SK-N-SH (cell line): ENCODE results near the gene MAGI2. TPM values are rescaled to one million over a fixed set of nuclear protein-coding genes. Genes with fewer than 3 reads are reported as not detected.

Source experiments
- CTCF ChIA-PET: fragments of 300-600, 350-600 bp; formaldehyde crosslinking; extraction: SDS; loops from one replicate; lab custom pipeline; 2021; lab: Yijun Ruan, JAX
- POLR2A ChIA-PET: fragments of 350-600 bp; sonication (Branson Sonifier 250); formaldehyde crosslinking; extraction: SDS; loops from one replicate; lab custom pipeline; 2020; ENCODE audit warnings: antibody characterized with exemption, inconsistent platforms; lab: Yijun Ruan, JAX
- DNase-seq: peaks from one replicate; pipeline ENCODE4 v3.0.0; 2012
- H2AFZ ChIP-seq: fragments of 200-600 bp; sonication (generic); 2 replicates; pipeline ENCODE4 v1.8.1; 2016; ENCODE audit warnings: antibody characterized with exemption, mild to moderate bottlenecking, low read depth
- H3F3A ChIP-seq: fragments of 200-600 bp; sonication (generic); replicated peaks from 2 replicates; pipeline ENCODE3; 2016; ENCODE audit warnings: antibody characterized with exemption, mild to moderate bottlenecking; ENCODE audit not compliant: insufficient read depth
- H3K27ac ChIP-seq, 2 experiments: fragments of 200-500 bp in 1 of 2; fragments of 200-600 bp in 1 of 2; sonication (Bioruptor generic) in 1 of 2; sonication (generic), shearing (Covaris generic) in 1 of 2; 2 replicates each; pipeline versions ENCODE4 v1.5.1 to v1.6.1; 2014 to 2016; ENCODE audit warnings: low read depth in 2 of 2, inconsistent platforms in 1 of 2, low read length in 1 of 2, mild to moderate bottlenecking in 1 of 2, mixed read lengths in 1 of 2
- H3K27me3 ChIP-seq: fragments of 200-600 bp; sonication (generic), shearing (Covaris generic); 2 replicates; pipeline ENCODE4 v1.6.1; 2016; ENCODE audit warnings: mixed run types; ENCODE audit not compliant: insufficient read depth
- H3K36me3 ChIP-seq, 2 experiments: fragments of 200-500 bp in 1 of 2; fragments of 200-600 bp in 1 of 2; sonication (Bioruptor generic) in 1 of 2; sonication (generic) in 1 of 2; replicated peaks in 1 of 2; 2 replicates each; pipeline versions ENCODE3 to v1.5.1; 2014 to 2016; ENCODE audit warnings: low read length in 1 of 2, mild to moderate bottlenecking in 1 of 2; ENCODE audit not compliant: insufficient read depth in 2 of 2, control insufficient read depth in 1 of 2
- H3K4me1 ChIP-seq, 2 experiments: fragments of 200-500 bp in 1 of 2; fragments of 200-600 bp in 1 of 2; sonication (Bioruptor generic) in 1 of 2; sonication (generic), shearing (Covaris generic) in 1 of 2; 2 replicates each; pipeline versions ENCODE4 v1.5.1 to v1.6.1; 2014 to 2016; ENCODE audit warnings: low read depth in 1 of 2, low read length in 1 of 2, mixed run types in 1 of 2; ENCODE audit not compliant: insufficient read depth in 2 of 2, control insufficient read depth in 1 of 2
- H3K4me2 ChIP-seq: fragments of 200-600 bp; sonication (generic), shearing (Covaris generic); 2 replicates; pipeline ENCODE4 v1.6.1; 2017; ENCODE audit warnings: mixed run types
- H3K4me3 ChIP-seq, 2 experiments: fragments of 200-500 bp in 1 of 2; fragments of 200-600 bp in 1 of 2; sonication (Bioruptor generic) in 1 of 2; sonication (generic), shearing (Covaris generic) in 1 of 2; 2 replicates each; pipeline versions ENCODE4 v1.5.1 to v1.8.1; 2014 to 2016; ENCODE audit warnings: low read depth in 2 of 2, inconsistent platforms in 1 of 2, low read length in 1 of 2, mild to moderate bottlenecking in 1 of 2, mixed read lengths in 1 of 2, moderate library complexity in 1 of 2
- H3K79me2 ChIP-seq: fragments of 200-600 bp; sonication (generic); 2 replicates; pipeline ENCODE4 v1.8.1; 2017; ENCODE audit warnings: mild to moderate bottlenecking; ENCODE audit not compliant: insufficient read depth
- H3K9ac ChIP-seq: fragments of 200-600 bp; sonication (generic); 2 replicates; pipeline ENCODE4 v1.6.1; 2017; ENCODE audit warnings: mixed run types
- H3K9me2 ChIP-seq: fragments of 200-600 bp; sonication (generic); 2 replicates; pipeline ENCODE4 v1.6.1; 2017; ENCODE audit warnings: mixed run types
- H3K9me3 ChIP-seq: fragments of 200-600 bp; sonication (generic); 2 replicates; pipeline ENCODE4 v1.6.1; 2017; ENCODE audit warnings: mixed run types, mild to moderate bottlenecking, moderate library complexity
- H4K20me1 ChIP-seq: fragments of 200-600 bp; sonication (generic); 2 replicates; pipeline ENCODE4 v1.6.1; 2017; ENCODE audit warnings: mild to moderate bottlenecking, mixed run types; ENCODE audit not compliant: insufficient read depth
- CHD2 ChIP-seq: fragments of 150-350 bp; IDR thresholded peaks from 2 replicates; pipeline ENCODE4 v1.6.1; 2018; ENCODE audit warnings: low read length; ENCODE audit not compliant: partially characterized antibody
- EP300 ChIP-seq, 2 experiments: IDR thresholded peaks; 2 replicates each; pipeline versions ENCODE4 v1.4.0 to v1.6.1; 2012; ENCODE audit warnings: borderline replicate concordance in 1 of 2, low read depth in 1 of 2, low read length in 1 of 2
- EZH2phosphoT487 ChIP-seq: fragments of 200-600 bp; sonication (generic); IDR thresholded peaks from 2 replicates; pipeline ENCODE4 v1.6.1; 2017; ENCODE audit warnings: low read depth, mixed run types, mild to moderate bottlenecking, antibody characterized with exemption, moderate library complexity, borderline replicate concordance
- FOXJ3 ChIP-seq: sonication (generic); formaldehyde crosslinking; IDR thresholded peaks from 2 replicates; pipeline ENCODE4 v1.5.1; 2020; ENCODE audit warnings: mild to moderate bottlenecking, missing genetic modification reagents
- FOXM1 ChIP-seq: IDR thresholded peaks from 2 replicates; pipeline ENCODE4 v1.4.0; 2012; ENCODE audit warnings: low read depth, mild to moderate bottlenecking
- IRF3 ChIP-seq: fragments of 150-350 bp; IDR thresholded peaks from 2 replicates; pipeline ENCODE4 v1.6.1; 2016; ENCODE audit warnings: mild to moderate bottlenecking, low read depth, low read length
- JUND ChIP-seq: IDR thresholded peaks from 2 replicates; pipeline ENCODE4 v1.4.0; 2012
- MAX ChIP-seq: IDR thresholded peaks from 2 replicates; pipeline ENCODE4 v1.4.0; 2012; ENCODE audit warnings: low read depth
- MXI1 ChIP-seq: IDR thresholded peaks from 2 replicates; pipeline ENCODE4 v1.6.1; 2012; ENCODE audit warnings: mild to moderate bottlenecking, low read depth, low read length, improper control_type of control experiment
- NFIC ChIP-seq: IDR thresholded peaks from 2 replicates; pipeline ENCODE4 v1.4.0; 2012; ENCODE audit warnings: borderline replicate concordance
- RCOR1 ChIP-seq: fragments of 150-350 bp; IDR thresholded peaks from 2 replicates; pipeline ENCODE4 v1.6.1; 2017; ENCODE audit warnings: antibody characterized with exemption, low read length
- REST ChIP-seq: IDR thresholded peaks from 2 replicates; pipeline ENCODE4 v1.6.1; 2012; ENCODE audit warnings: mild to moderate bottlenecking, low read depth, low read length, moderate library complexity
- RXRA ChIP-seq: IDR thresholded peaks from 2 replicates; pipeline ENCODE4 v1.4.0; 2012; ENCODE audit warnings: low read depth, mild to moderate bottlenecking, borderline replicate concordance
- TEAD4 ChIP-seq: IDR thresholded peaks from 2 replicates; pipeline ENCODE4 v1.4.0; 2012; ENCODE audit warnings: mild to moderate bottlenecking, borderline replicate concordance; ENCODE audit not compliant: insufficient read depth
- ZBTB33 ChIP-seq: IDR thresholded peaks from 2 replicates; pipeline ENCODE4 v1.4.0; 2012; ENCODE audit warnings: low read depth, borderline replicate concordance
- polyA plus RNA-seq, 3 experiments: library from polyadenylated mRNA; depleted of rRNA; stranded (reverse); fragments of >200 nt; gene quantifications; 2 replicates each; pipeline ENCODE4 v1.2.3, GENCODE V29; 2012

The MAGI2 gene
- polyA plus RNA-seq, 1 of the 3 experiments (the other 2 are of a cell fraction): 1.1 TPM

- no peaks in the 10 kb centered on the region for H4K20me1 ChIP-seq
- no peak overlapping the region for H3K4me2 ChIP-seq
- no peak overlapping the region for H3K9ac ChIP-seq
- TF ChIP-seq MAX: no peak
- no peak for TF ChIP-seq REST
- TF ChIP-seq IRF3: no peak
- TF ChIP-seq JUND: no peak
- no peak for TF ChIP-seq NFIC
- no peaks in the 10 kb centered on the region for H3K9me3 ChIP-seq
- POLR2A ChIA-PET: no interaction called here
- H3K4me3 ChIP-seq: no peak overlapping the region
- CTCF ChIA-PET: interaction anchor here (0.7 to 1.3 kb wide), 3 partner anchors 9 to 27 kb away, joined by 3 read pairs; no protein-coding TSS in a partner anchor
- no peak for DNase-seq
- no peak overlapping the region for H2AFZ ChIP-seq
- H3K27me3 ChIP-seq: no peaks in the 10 kb centered on the region
- H3F3A ChIP-seq: no peaks in the 10 kb centered on the region
- no peaks in the 10 kb centered on the region for H3K36me3 ChIP-seq
- H3K9me2 ChIP-seq: no peaks in the 10 kb centered on the region
- H3K79me2 ChIP-seq: no peaks in the 10 kb centered on the region
- no peak overlapping the region for H3K27ac ChIP-seq
- no peaks in the 10 kb centered on the region for H3K4me1 ChIP-seq
Observed at GRCh38 chr7:78996013-78996412, 457.5 kb downstream of the MAGI2 start.

GRCh38 chr7:78993341-78993740 lies 460.1 kb downstream of the MAGI2 start:
- CTCF ChIA-PET: interaction anchor here (0.7 to 1.2 kb wide), 2 partner anchors 215 to 406 kb away, joined by 3 read pairs; no protein-coding TSS in a partner anchor
- H3K4me2 ChIP-seq: no peak overlapping the region
- H3K4me1 ChIP-seq: no peaks in the 10 kb centered on the region
- no peaks in the 10 kb centered on the region for H3K9me3 ChIP-seq
- no peak for DNase-seq
- no peak overlapping the region for H3K9ac ChIP-seq
- H3K4me3 ChIP-seq: no peak overlapping the region
- H3K9me2 ChIP-seq: no peaks in the 10 kb centered on the region
- no peak overlapping the region for H2AFZ ChIP-seq
- no peaks in the 10 kb centered on the region for H3K79me2 ChIP-seq
- H3K36me3 ChIP-seq: no peaks in the 10 kb centered on the region
- H3F3A ChIP-seq: no peaks in the 10 kb centered on the region
- no peaks in the 10 kb centered on the region for H3K27me3 ChIP-seq
- H4K20me1 ChIP-seq: no peaks in the 10 kb centered on the region
- POLR2A ChIA-PET: interaction anchor here (0.6 kb wide), 1 partner anchor 1068 kb away, joined by 4 read pairs; no protein-coding TSS in a partner anchor
- TF ChIP-seq FOXM1 (no peak), EP300 (IDR thresholded peaks at IDR 0.05; ENCODE audit: borderline replicate concordance in 1 of 2, low read depth in 1 of 2, low read length in 1 of 2) (no peak), RXRA (no peak), RCOR1 (no peak), TEAD4 (no peak), EZH2phosphoT487 (no peak), ZBTB33 (no peak), CHD2 (no peak), MXI1 (no peak), FOXJ3 (no peak)
- no peak overlapping the region for H3K27ac ChIP-seq
